22Rv1 (cell line): ENCODE measurements around the gene CCNT1.

ENCODE experiments used
- H3K27ac ChIP-seq: fragments of 450-650 bp; 2 replicates; pipeline ENCODE4 v1.5.1; 2017
- ZFX ChIP-seq: fragments of 450-650 bp; IDR thresholded peaks from 2 replicates; pipeline ENCODE4 v1.6.1; 2017; ENCODE audit warnings: antibody characterized with exemption, borderline replicate concordance
- TF ChIP-seq, protein P1 (sequence below): fragments of 450-650 bp; IDR thresholded peaks from 2 replicates; pipeline ENCODE4 v1.5.1; 2017; ENCODE audit warnings: mild to moderate bottlenecking

CCNT1 gene

DNA sequence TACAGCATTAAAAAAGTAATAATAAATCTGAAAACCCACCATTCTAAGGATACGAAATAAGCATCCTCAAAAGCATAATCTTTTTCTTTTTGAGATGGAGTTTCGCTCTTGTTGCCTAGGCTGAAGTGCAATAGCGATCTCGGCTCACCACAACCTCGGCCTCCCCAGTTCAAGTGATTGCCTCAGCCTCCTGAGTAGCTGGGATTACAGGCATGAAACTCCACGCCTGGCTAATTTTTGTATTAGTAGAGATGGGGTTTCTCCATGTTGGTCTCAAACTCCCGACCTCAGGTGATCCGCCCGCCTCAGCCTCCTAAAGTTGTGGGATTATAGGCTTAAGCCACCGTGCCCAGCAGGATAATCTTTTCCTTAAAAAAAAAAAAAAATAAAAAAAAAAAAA, 4.3 kb downstream of the CCNT1 start:
- TF ChIP-seq, protein P1, sequence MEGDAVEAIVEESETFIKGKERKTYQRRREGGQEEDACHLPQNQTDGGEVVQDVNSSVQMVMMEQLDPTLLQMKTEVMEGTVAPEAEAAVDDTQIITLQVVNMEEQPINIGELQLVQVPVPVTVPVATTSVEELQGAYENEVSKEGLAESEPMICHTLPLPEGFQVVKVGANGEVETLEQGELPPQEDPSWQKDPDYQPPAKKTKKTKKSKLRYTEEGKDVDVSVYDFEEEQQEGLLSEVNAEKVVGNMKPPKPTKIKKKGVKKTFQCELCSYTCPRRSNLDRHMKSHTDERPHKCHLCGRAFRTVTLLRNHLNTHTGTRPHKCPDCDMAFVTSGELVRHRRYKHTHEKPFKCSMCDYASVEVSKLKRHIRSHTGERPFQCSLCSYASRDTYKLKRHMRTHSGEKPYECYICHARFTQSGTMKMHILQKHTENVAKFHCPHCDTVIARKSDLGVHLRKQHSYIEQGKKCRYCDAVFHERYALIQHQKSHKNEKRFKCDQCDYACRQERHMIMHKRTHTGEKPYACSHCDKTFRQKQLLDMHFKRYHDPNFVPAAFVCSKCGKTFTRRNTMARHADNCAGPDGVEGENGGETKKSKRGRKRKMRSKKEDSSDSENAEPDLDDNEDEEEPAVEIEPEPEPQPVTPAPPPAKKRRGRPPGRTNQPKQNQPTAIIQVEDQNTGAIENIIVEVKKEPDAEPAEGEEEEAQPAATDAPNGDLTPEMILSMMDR, result no peak
- TF ChIP-seq ZFX, result no peak
- H3K27ac ChIP-seq, result no peak overlapping the region

- H3K27ac ChIP-seq, result 0 out of 2 replicates have a peak overlapping the region, but pooled peaks have one; percentile 0
Measured at GRCh38 chr12:48698822-48699221, 17.7 kb downstream of the CCNT1 start.

DNA sequence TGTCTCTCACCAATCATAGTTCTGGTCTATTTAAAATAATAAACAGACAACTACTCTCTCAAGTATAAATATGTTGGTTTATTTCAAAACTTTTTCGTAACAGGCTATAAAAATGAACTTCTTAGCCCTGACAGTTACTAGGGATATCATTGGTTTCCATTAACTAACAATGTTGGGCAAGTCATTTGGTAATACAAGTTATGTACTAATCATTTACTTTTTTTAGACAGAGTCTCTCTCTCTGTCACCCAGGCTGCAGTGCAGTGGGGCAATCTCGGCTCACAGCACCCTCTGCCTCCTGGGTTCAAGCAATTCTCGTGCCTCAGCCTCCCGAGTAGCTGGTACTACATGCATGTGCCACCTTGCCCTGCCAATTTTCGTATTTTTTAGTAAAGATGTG, 19.9 kb downstream of the CCNT1 start:
- no peak overlapping the region for H3K27ac ChIP-seq
- TF ChIP-seq, protein P1, result no peak
- no peak for TF ChIP-seq ZFX

GRCh38 chr12:48695859-48696258, 20.6 kb downstream of the CCNT1 start:
- no peak for TF ChIP-seq ZFX
- TF ChIP-seq, protein P1, result no peak

GRCh38 chr12:48694038-48694437, 22.5 kb downstream of the CCNT1 start:
- TF ChIP-seq ZFX, result no peak
- TF ChIP-seq, protein P1, result no peak

More at GRCh38 chr12:48695859-48696258, 20.6 kb downstream of the CCNT1 start:
- H3K27ac ChIP-seq, result no peak overlapping the region

GRCh38 chr12:48693572-48693971, 22.9 kb downstream of the CCNT1 start:
- TF ChIP-seq ZFX, result no peak
- TF ChIP-seq, protein P1, result no peak
- no peak overlapping the region for H3K27ac ChIP-seq

More at GRCh38 chr12:48694038-48694437, 22.5 kb downstream of the CCNT1 start:
- H3K27ac ChIP-seq, result no peak overlapping the region

DNA sequence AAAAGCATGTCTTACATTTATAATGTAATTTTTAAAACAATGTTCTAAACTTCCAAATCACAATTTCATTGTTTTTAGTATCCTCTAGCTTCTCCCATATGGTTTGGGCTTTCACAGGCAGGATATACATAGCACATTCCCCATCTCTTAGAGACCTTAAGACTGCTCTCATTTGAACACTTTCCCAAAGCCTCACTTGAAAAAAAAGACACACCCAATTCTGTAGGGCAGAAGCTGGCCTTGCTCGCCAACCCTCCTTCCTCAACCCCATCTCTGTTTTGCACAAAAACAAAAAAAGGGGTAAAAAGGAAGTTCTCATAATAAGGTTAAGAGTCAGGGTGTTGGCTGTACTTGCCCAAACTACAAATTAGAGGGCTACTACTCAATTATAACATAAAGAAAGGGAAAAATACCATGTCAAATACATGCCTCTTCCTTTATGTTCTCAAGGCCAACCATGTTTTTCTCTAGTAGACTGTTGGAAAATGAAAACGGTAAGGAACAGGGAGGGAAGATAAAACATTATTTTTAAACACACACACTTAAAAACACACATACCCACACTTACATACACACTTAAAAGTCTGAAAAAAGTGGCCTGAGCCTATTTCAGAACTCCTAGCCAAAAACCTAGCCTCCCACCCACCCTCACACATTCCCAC, 24.6 kb downstream of the CCNT1 start:
- no peak overlapping the region for H3K27ac ChIP-seq
- TF ChIP-seq, protein P1, result no peak
- TF ChIP-seq ZFX, result no peak

- no peak overlapping the region for H3K27ac ChIP-seq
- no peak for TF ChIP-seq ZFX
- TF ChIP-seq, protein P1, result no peak
Measured at GRCh38 chr12:48690990-48691389, 25.5 kb downstream of the CCNT1 start.
